Endometrium (tissue), 2 donors: Measurements from ENCODE around the gene C14orf93.

Experiments used
- FAIRE-seq: peaks from 2 replicates; lab custom pipeline; 2012; peaks lifted over from hg19 to GRCh38; lab: Jason Lieb, UNC
- donor health status: control.
- donor health status: control.

The C14orf93 gene

GRCh38 chr14:23009939-23010726 lies at the start of gene C14orf93:
C14orf93 (minus strand) TSS chr14:23010143; CDS start chr14:22999023, 11,120 bp downstream.
- no peak for FAIRE-seq

- no peak for FAIRE-seq
Measured at GRCh38 chr14:23058654-23059504, 48.9 kb upstream of the C14orf93 start.

- FAIRE-seq, result no peak
Measured at GRCh38 chr14:23057757-23058653, 48.1 kb upstream of the C14orf93 start.

- FAIRE-seq, result no peak
Measured at GRCh38 chr14:23056956-23057756, 47.2 kb upstream of the C14orf93 start, which contains the start of gene CDH24. CDH24 (minus strand) TSS chr14:23057520; CDS start chr14:23055733, 1,787 bp downstream.

- FAIRE-seq, result no peak
Measured at GRCh38 chr14:23056145-23056955, 46.4 kb upstream of the C14orf93 start.

GRCh38 chr14:23055621-23056144 lies 45.7 kb upstream of the C14orf93 start:
- FAIRE-seq, result no peak

GRCh38 chr14:23055147-23055550 lies 45.2 kb upstream of the C14orf93 start:
- no peak for FAIRE-seq

GRCh38 chr14:23054000-23054811 lies 44.3 kb upstream of the C14orf93 start:
- FAIRE-seq, result no peak

GRCh38 chr14:23053426-23053825 lies 43.5 kb upstream of the C14orf93 start:
- no peak for FAIRE-seq

GRCh38 chr14:23052671-23053070 lies 42.7 kb upstream of the C14orf93 start:
- FAIRE-seq, result no peak

GRCh38 chr14:23052182-23052623 lies 42.3 kb upstream of the C14orf93 start:
- no peak for FAIRE-seq

GRCh38 chr14:23051141-23052057 lies 41.5 kb upstream of the C14orf93 start:
- FAIRE-seq, result no peak

- FAIRE-seq, result no peak
Measured at GRCh38 chr14:23049011-23049410, 39.1 kb upstream of the C14orf93 start.

- FAIRE-seq, result no peak
Measured at GRCh38 chr14:23047751-23048693, 38.1 kb upstream of the C14orf93 start.

- FAIRE-seq, result no peak
Measured at GRCh38 chr14:23047034-23047634, 37.2 kb upstream of the C14orf93 start.
